Measurements from ENCODE around the gene PIP5K1C.

Gene PIP5K1C

DNA sequence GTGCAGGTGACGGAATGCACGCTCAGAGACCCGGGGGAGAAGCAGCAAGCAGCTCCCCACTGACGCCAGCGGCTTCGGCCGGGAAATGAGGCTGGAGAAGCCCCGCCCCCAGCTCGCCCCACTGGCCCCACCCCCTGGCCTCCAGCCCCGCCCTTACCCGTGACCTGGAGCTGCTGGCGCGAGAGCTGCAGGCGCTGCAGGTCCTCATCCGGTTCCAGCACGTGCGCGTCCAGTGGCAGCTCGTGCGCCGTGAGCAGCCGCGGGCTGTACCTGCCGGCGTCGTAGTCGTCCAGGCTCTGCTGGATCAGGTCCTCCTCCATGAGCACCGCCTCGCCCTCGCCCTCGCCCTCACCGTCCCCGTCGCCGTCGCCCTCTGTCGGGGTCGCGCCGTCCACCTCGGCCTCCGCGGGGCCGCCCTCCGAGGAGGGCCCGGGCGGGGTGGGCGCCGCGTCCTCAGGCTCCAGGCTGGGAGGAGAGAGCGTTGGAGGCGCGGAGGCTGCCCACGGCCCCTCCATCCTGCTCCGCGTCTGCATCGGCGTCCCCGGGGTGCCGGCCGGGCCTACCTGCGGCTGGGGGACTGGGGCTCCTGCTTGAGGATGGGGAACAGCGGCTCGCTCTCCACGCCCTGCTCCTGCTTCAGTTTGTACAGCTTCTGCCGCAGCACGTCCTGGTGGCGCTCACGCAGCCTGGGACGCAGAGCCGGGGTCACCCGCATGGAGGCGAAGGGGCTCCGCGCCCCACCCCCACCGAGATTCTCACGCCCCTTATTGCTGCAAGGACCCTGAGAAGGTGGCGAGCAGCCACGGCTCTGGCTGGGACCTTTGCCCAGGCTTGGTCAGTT lies 87.1 kb downstream of the PIP5K1C start:
- no peak for DNase-seq (ENCODE audit: low read depth)
- no peak overlapping the region for H3K4me3 ChIP-seq (ENCODE audit: low read length)
- TF ChIP-seq CTCF (conservative IDR thresholded peaks at IDR 0.05; ENCODE audit: low read length), result no peak

DNA sequence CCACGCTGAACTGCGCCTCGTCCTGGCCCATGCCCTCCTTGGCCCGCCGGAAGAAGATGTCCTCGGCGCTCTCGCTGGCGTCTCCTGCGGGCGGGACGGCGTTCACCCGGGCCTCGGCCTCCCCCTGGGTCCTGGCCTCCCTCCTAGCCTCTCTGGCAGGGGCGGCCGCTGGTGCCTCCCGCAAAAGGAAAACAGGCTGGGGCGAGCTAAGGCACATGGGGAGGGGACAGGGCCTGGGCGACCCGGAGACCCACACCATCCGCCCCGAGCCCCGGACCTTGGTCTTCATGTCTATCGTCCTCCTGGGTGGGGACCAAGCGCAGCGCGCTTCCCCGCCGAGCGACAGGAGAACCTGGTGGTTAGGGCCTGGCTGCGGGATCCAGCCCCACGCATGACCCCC lies 87.9 kb downstream of the PIP5K1C start:
- TF ChIP-seq CTCF (conservative IDR thresholded peaks at IDR 0.05; ENCODE audit: low read length), result no peak
- DNase-seq (ENCODE audit: low read depth), result no peak
- H3K4me3 ChIP-seq (ENCODE audit: low read length), result no peak overlapping the region

DNA sequence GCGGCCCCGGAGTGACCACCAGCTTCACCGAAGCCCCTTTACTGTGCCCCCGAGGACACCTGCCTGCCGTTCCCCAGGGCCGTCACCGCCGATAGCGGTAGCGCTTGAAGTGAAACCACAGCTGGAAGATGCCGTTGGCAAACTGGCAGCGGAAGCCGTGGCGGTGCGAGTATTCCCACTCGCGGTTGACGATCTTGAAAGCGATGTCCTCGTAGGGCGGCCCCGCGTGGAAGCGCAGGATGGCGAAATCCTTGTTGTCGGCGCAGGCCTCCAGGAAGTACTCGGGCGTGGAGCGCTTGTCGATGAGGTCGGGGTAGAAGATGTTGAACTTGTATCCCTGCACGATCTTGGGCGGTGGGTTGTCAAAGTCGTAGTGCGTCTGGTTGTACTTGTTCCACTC lies 88.4 kb downstream of the PIP5K1C start:
- no peak for TF ChIP-seq CTCF (conservative IDR thresholded peaks at IDR 0.05; ENCODE audit: low read length)
- no peak for DNase-seq (ENCODE audit: low read depth)
- H3K4me3 ChIP-seq (ENCODE audit: low read length), result no peak overlapping the region

GRCh38 chr19:3610745-3611717 lies 89.2 kb downstream of the PIP5K1C start:
- H3K4me3 ChIP-seq (ENCODE audit: low read length), result no peak overlapping the region

DNA sequence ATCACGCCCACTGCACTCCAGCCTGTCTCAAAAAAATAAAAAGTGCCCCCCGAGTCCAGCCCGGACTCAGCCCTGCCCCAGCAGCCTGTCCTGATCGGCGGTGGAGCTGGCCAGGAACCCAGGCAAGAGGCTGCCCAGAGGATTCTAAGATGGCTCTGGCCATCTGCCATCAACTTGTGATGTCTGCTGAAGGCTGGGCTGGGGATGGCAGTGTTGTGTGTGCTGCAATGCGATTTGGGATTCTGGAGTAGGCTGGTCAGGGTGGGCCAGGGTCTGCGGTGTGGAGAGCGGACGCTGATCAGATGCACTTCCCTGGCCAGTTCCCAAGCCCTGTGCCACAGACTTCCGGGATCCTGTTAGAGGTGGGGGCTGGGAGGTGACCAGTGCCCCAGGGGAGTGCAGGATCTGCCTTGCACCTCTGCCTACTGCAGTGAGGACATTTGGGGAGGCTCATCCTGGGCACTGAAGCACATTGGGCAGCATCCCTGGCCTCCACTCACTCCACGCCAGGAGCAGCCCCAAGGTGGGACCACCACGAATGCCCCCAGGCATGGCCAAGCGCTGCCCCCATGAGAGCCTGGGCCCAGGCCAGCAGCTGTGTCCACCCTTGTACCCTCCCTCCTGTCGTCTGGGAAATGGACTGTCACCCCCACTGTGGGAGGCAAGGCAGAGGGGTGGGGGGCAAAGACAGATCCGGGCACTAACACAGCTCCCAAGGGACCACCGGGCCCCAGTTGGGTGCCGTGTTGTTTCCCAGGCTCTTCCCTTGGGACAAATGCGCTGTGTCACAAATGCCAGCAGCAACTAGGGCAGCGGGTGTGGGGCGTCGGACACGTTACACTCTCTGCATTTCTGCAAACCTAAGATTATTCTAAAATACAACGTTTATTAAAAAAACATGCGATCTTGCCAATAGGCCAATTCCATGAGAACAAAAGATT lies 90.2 kb downstream of the PIP5K1C start:
- no peak for TF ChIP-seq CTCF (conservative IDR thresholded peaks at IDR 0.05; ENCODE audit: low read length)
- no peak for DNase-seq (ENCODE audit: low read depth)
- H3K4me3 ChIP-seq (ENCODE audit: low read length), result no peak overlapping the region

More at GRCh38 chr19:3610745-3611717, 89.2 kb downstream of the PIP5K1C start:
- DNase-seq (ENCODE audit: low read depth), result no peak
- no peak for TF ChIP-seq CTCF (conservative IDR thresholded peaks at IDR 0.05; ENCODE audit: low read length)

DNA sequence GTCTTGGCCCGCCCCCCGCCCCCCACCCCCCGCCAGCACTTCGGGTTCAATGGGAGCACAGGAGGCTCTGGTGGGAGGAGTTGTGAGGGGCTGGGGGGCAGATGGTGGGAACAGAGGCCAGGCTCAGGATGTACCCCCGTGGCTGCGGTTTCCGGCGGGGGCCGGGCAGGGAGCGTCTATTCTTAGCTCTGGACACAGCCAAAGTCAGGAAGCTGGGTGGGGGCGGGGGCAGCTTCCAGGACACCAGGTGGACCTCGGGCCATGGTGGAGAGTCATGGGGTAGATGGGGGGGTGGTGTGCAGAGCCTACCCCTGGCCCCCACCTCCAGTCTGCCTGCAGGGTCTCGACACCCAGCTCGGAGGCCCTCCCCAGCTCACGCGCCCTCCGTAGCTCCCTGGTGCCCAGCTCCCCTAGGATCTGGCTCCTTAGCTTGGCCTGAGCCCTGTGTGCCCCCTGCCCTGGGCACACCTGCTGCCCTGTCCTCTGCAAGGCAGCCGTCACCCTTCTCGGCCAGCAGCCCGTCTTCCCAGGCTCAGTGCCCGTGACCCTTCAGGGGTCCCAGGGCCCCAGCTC lies 91.4 kb downstream of the PIP5K1C start:
- no peak overlapping the region for H3K4me3 ChIP-seq (ENCODE audit: low read length)
- no peak for DNase-seq (ENCODE audit: low read depth)
- no peak for TF ChIP-seq CTCF (conservative IDR thresholded peaks at IDR 0.05; ENCODE audit: low read length)
